Activated CD4-positive, alpha-beta T cell treated with anti-CD3 and anti-CD28 coated beads for 36 hours (primary cell): ENCODE measurements around the gene TMEM30A. TPM values are rescaled to one million over a fixed set of nuclear protein-coding genes. Genes with fewer than 3 reads are reported as not detected.
A peak's percentile ranks its signal among the peaks of the same experiment; 100 is the strongest.

Source experiments
- ATAC-seq: fragments of 200-7000 bp; cut with Tn5 transposase; one replicate; pipeline ENCODE4 v1.10.0; 2021; ENCODE audit warnings: mild to moderate bottlenecking, moderate library complexity
- CTCF ChIA-PET: fragments of 350-600 bp; sonication (Branson Sonifier 250); formaldehyde crosslinking; loops from one replicate; lab custom pipeline; 2021; ENCODE audit warnings: antibody characterized with exemption; lab: Charles Lee
- POLR2A ChIA-PET: fragments of 350-600 bp; sonication (Branson Sonifier 250); formaldehyde crosslinking; loops from one replicate; lab custom pipeline; 2021; ENCODE audit warnings: antibody characterized with exemption, inconsistent platforms; lab: Charles Lee
- DNase-seq: peaks from one replicate; pipeline ENCODE4 v3.0.0-alpha.2; 2020
- H3K27ac Mint-ChIP-seq: one replicate; pipeline ENCODE4 v1.8.0; 2021; ENCODE audit warnings: mixed read lengths
- H3K27me3 Mint-ChIP-seq: one replicate; pipeline ENCODE4 v1.8.0; 2021; ENCODE audit warnings: mixed read lengths
- H3K36me3 Mint-ChIP-seq: one replicate; pipeline ENCODE4 v1.8.0; 2021; ENCODE audit warnings: low read depth, mixed read lengths
- H3K4me1 Mint-ChIP-seq: one replicate; pipeline ENCODE4 v1.8.0; 2021; ENCODE audit warnings: mixed read lengths
- H3K4me3 Mint-ChIP-seq: one replicate; pipeline ENCODE4 v1.8.0; 2021; ENCODE audit warnings: mild to moderate bottlenecking, moderate library complexity, mixed read lengths
- H3K9me3 Mint-ChIP-seq: one replicate; pipeline ENCODE4 v1.8.0; 2021; ENCODE audit warnings: low read depth, mixed read lengths
- intact Hi-C, 2 experiments: fragments of 100-400 bp; cut with DNase I in 1 of 2; cut with micrococcal nuclease in 1 of 2; formaldehyde crosslinking; loops; one replicate each; pipeline versions ENCODE4 v1.14.2 to v1.15.1; 2022 to 2024; cut with DNase I, micrococcal nuclease
- total RNA-seq, 2 experiments: library from RNA; stranded (reverse); gene quantifications; one replicate each; pipeline ENCODE4 v1.2.3, GENCODE V29; 2021

The TMEM30A gene
- total RNA-seq, 2 experiments from 2014 or later, result 23.4 to 44.3 TPM

DNA sequence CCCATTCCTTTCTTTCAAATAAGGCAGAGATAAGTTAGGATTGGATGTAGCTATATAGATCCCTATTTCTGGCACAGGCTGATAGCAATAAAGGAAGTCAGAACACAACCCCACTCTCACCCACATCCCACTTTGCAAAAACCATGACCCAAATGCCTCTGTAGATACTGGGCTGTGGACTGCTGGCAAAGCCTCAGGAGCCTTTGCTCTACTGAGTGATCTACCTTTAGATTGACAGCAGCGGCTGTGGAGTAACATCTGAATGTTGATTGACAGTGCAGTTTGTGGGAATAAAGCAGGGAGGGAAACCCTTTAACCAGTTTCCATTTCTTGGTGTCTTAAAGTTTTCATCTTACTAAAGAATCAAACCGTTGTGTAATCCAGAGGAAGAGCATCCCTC is 6.7 kb upstream of the TMEM30A start:
- H3K36me3 Mint-ChIP-seq, result peaks cover 8% of the 10 kb centered on the region
- ChIA-PET POLR2A (no interaction called here), CTCF (no interaction called here)
- DNase-seq (no peak), ATAC-seq (no peak)
- intact Hi-C loops, result no loop called here
- no peaks in the 10 kb centered on the region for H3K9me3 Mint-ChIP-seq
- H3K27me3 Mint-ChIP-seq, result no peaks in the 10 kb centered on the region
- peaks cover 19% of the 10 kb centered on the region for H3K4me1 Mint-ChIP-seq
- no peak overlapping the region for H3K27ac Mint-ChIP-seq
- no peak overlapping the region for H3K4me3 Mint-ChIP-seq

GRCh38 chr6:75290136-75290945 is 5.7 kb upstream of the TMEM30A start:
- Mint-ChIP-seq H3K27me3 (no peaks in the 10 kb centered on the region), H3K4me3 (no peak overlapping the region), H3K27ac (no peak overlapping the region), H3K36me3 (peaks cover 8% of the 10 kb centered on the region), H3K9me3 (no peaks in the 10 kb centered on the region), H3K4me1 (peaks cover 24% of the 10 kb centered on the region)
- ATAC-seq (no peak), DNase-seq (no peak)
- POLR2A ChIA-PET, result no interaction called here
- intact Hi-C loops, result no loop called here
- CTCF ChIA-PET, result no interaction called here

- peaks cover 24% of the 10 kb centered on the region for H3K4me1 Mint-ChIP-seq
- H3K9me3 Mint-ChIP-seq, result no peaks in the 10 kb centered on the region
- peak overlapping the region; percentile 73 for H3K27ac Mint-ChIP-seq
- intact Hi-C loops, result loop anchor here in 1 of 2 experiments (10.0 kb wide), 1 partner anchor 1703 kb away; no protein-coding TSS in a partner anchor
- ATAC-seq, result no peak
- peaks cover 8% of the 10 kb centered on the region for H3K36me3 Mint-ChIP-seq
- POLR2A ChIA-PET, result no interaction called here
- no peak overlapping the region for H3K4me3 Mint-ChIP-seq
- DNase-seq, result no peak
- CTCF ChIA-PET, result interaction anchor here (1.5 kb wide), 1 partner anchor 9 kb away, joined by 3 read pairs; no protein-coding TSS in a partner anchor
- no peaks in the 10 kb centered on the region for H3K27me3 Mint-ChIP-seq
Measured at GRCh38 chr6:75288023-75288422, 3.4 kb upstream of the TMEM30A start.

DNA sequence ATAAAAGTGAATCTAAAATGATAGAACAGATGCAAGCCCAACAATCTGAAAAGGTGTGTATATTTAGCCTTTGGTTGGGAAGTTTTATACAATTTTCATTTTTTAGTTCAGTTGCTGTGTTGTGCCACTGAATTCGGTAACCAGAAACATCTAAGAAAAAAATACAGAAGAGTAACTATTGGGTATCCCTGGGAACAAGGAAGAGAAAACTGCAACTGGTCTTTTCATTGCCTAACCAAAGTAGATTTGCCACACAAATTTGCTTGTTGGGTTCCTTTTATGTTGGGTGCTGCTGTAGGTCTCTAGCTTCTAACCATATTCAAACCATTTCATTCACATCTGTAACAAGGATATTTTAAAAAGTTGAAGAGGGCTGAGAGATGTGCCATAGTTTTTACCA is 2.8 kb upstream of the TMEM30A start:
- Mint-ChIP-seq H3K9me3 (no peaks in the 10 kb centered on the region), H3K4me1 (peaks cover 28% of the 10 kb centered on the region), H3K4me3 (no peak overlapping the region), H3K36me3 (peaks cover 8% of the 10 kb centered on the region), H3K27ac (peak overlapping the region; percentile 73), H3K27me3 (no peaks in the 10 kb centered on the region)
- ATAC-seq (no peak), DNase-seq (no peak)
- ChIA-PET CTCF (interaction anchor here (1.5 kb wide), 1 partner anchor 10 kb away, joined by 3 read pairs; no protein-coding TSS in a partner anchor), POLR2A (no interaction called here)
- intact Hi-C loops, result loop anchor here in 1 of 2 experiments (10.0 kb wide), 1 partner anchor 1703 kb away; no protein-coding TSS in a partner anchor

- no peaks in the 10 kb centered on the region for H3K9me3 Mint-ChIP-seq
- peaks cover 8% of the 10 kb centered on the region for H3K36me3 Mint-ChIP-seq
- peak overlapping the region; percentile 73 for H3K27ac Mint-ChIP-seq
- peaks cover 31% of the 10 kb centered on the region for H3K4me1 Mint-ChIP-seq
- H3K4me3 Mint-ChIP-seq, result no peak overlapping the region
- CTCF ChIA-PET, result no interaction called here
- DNase-seq (no peak), ATAC-seq (no peak)
- no peaks in the 10 kb centered on the region for H3K27me3 Mint-ChIP-seq
- intact Hi-C loops, result loop anchor here in 1 of 2 experiments (10.0 kb wide), 1 partner anchor 1702 kb away; no protein-coding TSS in a partner anchor
- POLR2A ChIA-PET, result no interaction called here
Measured at GRCh38 chr6:75286955-75287354, 2.4 kb upstream of the TMEM30A start.

- Mint-ChIP-seq H3K4me1 (peaks cover 43% of the 10 kb centered on the region), H3K36me3 (peaks cover 8% of the 10 kb centered on the region), H3K27ac (no peak overlapping the region), H3K9me3 (no peaks in the 10 kb centered on the region), H3K4me3 (no peak overlapping the region), H3K27me3 (no peaks in the 10 kb centered on the region)
- ATAC-seq (no peak), DNase-seq (no peak)
- POLR2A ChIA-PET, result interaction anchor here (0.6 to 2.3 kb wide), 4 partner anchors 17 to 82 kb away, joined by 3 to 7 read pairs (median 4); partner anchors contain the start of gene COX7A2
- intact Hi-C loops, result loop anchor here (2.0 to 10.0 kb wide), 4 partner anchors 18 to 1700 kb away; partner anchors contain the start of gene SENP6 (in 1 of the 2)
- CTCF ChIA-PET, result interaction anchor here (0.9 to 2.3 kb wide), 4 partner anchors 10 to 41 kb away, joined by 3 to 18 read pairs (median 4); no protein-coding TSS in a partner anchor
Measured at GRCh38 chr6:75285283-75285639, 669 bp upstream of the TMEM30A start.

DNA sequence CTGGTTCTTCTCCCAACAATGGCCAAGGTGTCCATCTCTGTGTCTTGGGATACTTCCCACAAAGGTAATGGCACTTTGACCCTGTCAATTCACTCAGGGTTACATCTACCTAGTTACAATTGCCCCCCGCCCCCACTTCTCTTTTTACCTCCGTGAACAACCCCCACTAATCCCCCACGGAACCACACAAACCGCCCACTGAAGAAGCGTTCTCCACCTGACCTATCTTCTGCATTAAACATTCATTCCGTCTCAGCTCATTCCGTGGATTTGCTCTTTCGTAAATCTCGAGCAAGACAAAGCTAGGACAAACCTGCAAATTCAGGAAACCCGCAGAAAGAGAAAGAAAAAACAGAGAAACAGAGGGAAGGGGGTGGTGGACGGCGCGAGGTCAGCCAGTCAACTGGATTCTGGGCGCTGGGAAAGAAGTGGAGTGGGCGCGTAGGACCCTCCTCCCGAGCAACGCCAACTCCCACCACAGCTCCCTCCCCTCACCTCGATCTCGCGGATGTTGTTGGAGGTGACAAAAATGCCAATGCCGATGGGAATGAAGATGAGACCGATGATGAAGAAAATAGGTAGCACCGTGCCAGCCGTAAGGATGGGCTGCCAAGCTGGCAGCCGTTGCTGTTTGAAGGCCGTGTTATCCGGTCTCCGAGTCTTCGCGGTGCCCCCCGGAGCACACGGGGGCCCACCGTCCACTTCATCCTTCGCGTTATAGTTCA is 523 bp downstream of the TMEM30A start:
- Mint-ChIP-seq H3K27me3 (no peaks in the 10 kb centered on the region), H3K27ac (no peak overlapping the region), H3K36me3 (peaks cover 4% of the 10 kb centered on the region), H3K4me1 (peaks cover 55% of the 10 kb centered on the region), H3K9me3 (no peaks in the 10 kb centered on the region), H3K4me3 (no peak overlapping the region)
- ChIA-PET POLR2A (interaction anchor here (0.7 to 2.3 kb wide), 3 partner anchors 16 to 1833 kb away, joined by 3 to 7 read pairs (median 3); partner anchors contain the start of gene COX7A2), CTCF (interaction anchor here (0.7 to 2.3 kb wide), 6 partner anchors 11 to 320 kb away, joined by 3 to 18 read pairs (median 4); no protein-coding TSS in a partner anchor)
- intact Hi-C loops, result loop anchor here (1.0 to 10.0 kb wide), 9 partner anchors 17 to 1763 kb away; partner anchors contain the start of genes COX7A2 (in 2 of the 2), SENP6 (in 2 of the 2), EEF1A1 (in 1 of the 2) and MYO6 (in 1 of the 2)
- peak; percentile 3 for ATAC-seq
- peak; percentile 35 for DNase-seq

DNA sequence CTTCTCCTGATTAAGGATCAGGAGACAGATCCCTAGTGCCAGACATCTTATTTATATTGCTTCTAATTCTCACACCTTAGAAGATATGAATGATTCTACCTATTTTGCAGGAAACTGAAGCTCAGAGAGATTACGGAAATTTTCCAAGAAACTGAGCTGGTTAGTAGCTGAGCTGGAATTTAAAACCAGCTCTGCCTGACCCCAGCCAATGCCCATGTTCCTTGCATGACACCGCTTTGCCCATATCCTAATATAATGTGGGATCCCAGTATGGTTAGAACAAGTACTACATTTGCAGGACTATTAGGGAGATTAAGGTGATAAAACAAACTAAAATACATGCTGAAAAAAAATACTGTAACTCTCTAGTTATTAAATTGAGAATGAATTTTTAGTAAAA is 1.9 kb downstream of the TMEM30A start:
- intact Hi-C loops, result loop anchor here in 1 of 2 experiments (5.0 to 10.0 kb wide), 2 partner anchors 465 to 1698 kb away; partner anchors contain the start of gene MYO6
- peaks cover 4% of the 10 kb centered on the region for H3K36me3 Mint-ChIP-seq
- H3K27ac Mint-ChIP-seq, result peak overlapping the region; percentile 56
- ATAC-seq (no peak), DNase-seq (no peak)
- H3K4me1 Mint-ChIP-seq, result peaks cover 63% of the 10 kb centered on the region
- CTCF ChIA-PET, result interaction anchor here (0.5 to 1.9 kb wide), 6 partner anchors 10 to 1629 kb away, joined by 3 to 14 read pairs (median 4); partner anchors contain the start of gene SLC17A5
- H3K4me3 Mint-ChIP-seq, result no peak overlapping the region
- POLR2A ChIA-PET, result interaction anchor here (0.6 kb wide), 1 partner anchor 1821 kb away, joined by 3 read pairs; the partner anchor contains the start of gene MTO1
- H3K27me3 Mint-ChIP-seq, result no peaks in the 10 kb centered on the region
- no peaks in the 10 kb centered on the region for H3K9me3 Mint-ChIP-seq

DNA sequence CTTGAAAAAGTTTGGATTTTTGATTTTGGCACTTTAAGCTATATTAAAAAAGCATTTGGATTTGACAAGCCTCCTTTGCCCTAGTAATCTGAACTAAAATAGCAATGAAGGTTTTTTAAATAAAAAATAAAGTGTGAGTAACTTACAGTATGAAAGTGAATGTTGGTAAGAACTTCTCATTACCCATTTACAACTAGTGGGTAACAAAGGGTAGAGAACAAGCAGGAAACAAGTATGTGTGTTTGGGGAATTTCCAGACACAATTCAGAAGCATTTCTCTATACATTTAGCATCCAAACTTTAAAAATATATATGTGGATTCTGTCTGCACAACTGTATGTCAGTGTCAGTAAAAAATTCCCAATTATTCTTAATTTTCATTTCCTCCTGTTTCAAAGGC is 2.9 kb downstream of the TMEM30A start:
- CTCF ChIA-PET, result interaction anchor here (1.0 to 1.9 kb wide), 4 partner anchors 9 to 20 kb away, joined by 3 to 14 read pairs (median 5); no protein-coding TSS in a partner anchor
- H3K9me3 Mint-ChIP-seq, result no peaks in the 10 kb centered on the region
- intact Hi-C loops, result loop anchor here in 1 of 2 experiments (5.0 to 10.0 kb wide), 2 partner anchors 466 to 1697 kb away; partner anchors contain the start of gene MYO6
- peak overlapping the region; percentile 83 for H3K27ac Mint-ChIP-seq
- ATAC-seq (no peak), DNase-seq (no peak)
- POLR2A ChIA-PET, result no interaction called here
- peaks cover 57% of the 10 kb centered on the region for H3K4me1 Mint-ChIP-seq
- H3K27me3 Mint-ChIP-seq, result no peaks in the 10 kb centered on the region
- peak overlapping the region; percentile 61 for H3K4me3 Mint-ChIP-seq
- peaks cover 9% of the 10 kb centered on the region for H3K36me3 Mint-ChIP-seq

GRCh38 chr6:75280131-75280855 is 4.3 kb downstream of the TMEM30A start:
- H3K27me3 Mint-ChIP-seq, result no peaks in the 10 kb centered on the region
- DNase-seq (no peak), ATAC-seq (no peak)
- peaks cover 16% of the 10 kb centered on the region for H3K36me3 Mint-ChIP-seq
- peak overlapping the region; percentile 53 for H3K27ac Mint-ChIP-seq
- H3K9me3 Mint-ChIP-seq, result peaks cover under 1% of the 10 kb centered on the region
- ChIA-PET CTCF (interaction anchor here (1.0 to 4.3 kb wide), 5 partner anchors 9 to 79 kb away, joined by 4 to 29 read pairs (median 4); no protein-coding TSS in a partner anchor), POLR2A (interaction anchor here (0.7 kb wide), 1 partner anchor 356 kb away, joined by 3 read pairs; no protein-coding TSS in a partner anchor)
- intact Hi-C loops, result loop anchor here in 1 of 2 experiments (5.0 to 10.0 kb wide), 2 partner anchors 467 to 1695 kb away; partner anchors contain the start of gene MYO6
- no peak overlapping the region for H3K4me3 Mint-ChIP-seq
- peaks cover 63% of the 10 kb centered on the region for H3K4me1 Mint-ChIP-seq
